DND-41 (cell line): ENCODE measurements around the gene UTP18.

Source experiments
- ATAC-seq: fragments of 200-7000 bp; cut with Tn5 transposase; 3 replicates; pipeline ENCODE4 v1.9.1; 2021; ENCODE audit warnings: low read depth; ENCODE audit not compliant: insufficient read depth
- DNase-seq: peaks from one replicate; pipeline ENCODE4 v3.0.0-alpha.2; 2020
- H2AFZ ChIP-seq: 2 replicates; pipeline ENCODE4 v1.6.0; 2012; ENCODE audit warnings: low read depth, low read length
- H3K27ac ChIP-seq: 2 replicates; pipeline ENCODE4 v1.5.1; 2012; ENCODE audit warnings: low read length, inconsistent platforms
- H3K27me3 ChIP-seq: fragments of 200-600 bp; sonication (generic); 2 replicates; pipeline ENCODE4 v1.6.0; 2012; ENCODE audit warnings: low read length, mild to moderate bottlenecking, inconsistent platforms; ENCODE audit not compliant: insufficient read depth, poor library complexity
- H3K36me3 ChIP-seq: 2 replicates; pipeline ENCODE4 v1.5.1; 2012; ENCODE audit warnings: low read length, inconsistent platforms; ENCODE audit not compliant: insufficient read depth
- H3K4me1 ChIP-seq: 2 replicates; pipeline ENCODE4 v1.5.1; 2012; ENCODE audit warnings: mild to moderate bottlenecking, low read length; ENCODE audit not compliant: insufficient read depth
- H3K4me2 ChIP-seq: 2 replicates; pipeline ENCODE4 v1.6.0; 2012; ENCODE audit warnings: mild to moderate bottlenecking, moderate library complexity, low read length, inconsistent platforms; ENCODE audit not compliant: insufficient read depth
- H3K4me3 ChIP-seq, 2 experiments: fragments of 200-600 bp in 1 of 2; shearing (Covaris generic) in 1 of 2; 2 replicates each; pipeline ENCODE4 v1.5.1; 2012 to 2016; ENCODE audit warnings: inconsistent platforms in 2 of 2, low read length in 2 of 2, mild to moderate bottlenecking in 2 of 2, low read depth in 1 of 2, moderate library complexity in 1 of 2
- H3K79me2 ChIP-seq: 2 replicates; pipeline ENCODE4 v1.6.0; 2012; ENCODE audit warnings: low read length, inconsistent platforms; ENCODE audit not compliant: insufficient read depth
- H3K9ac ChIP-seq: 2 replicates; pipeline ENCODE4 v1.6.0; 2012; ENCODE audit warnings: low read depth, mild to moderate bottlenecking, inconsistent platforms, low read length, moderate library complexity
- H3K9me3 ChIP-seq: 2 replicates; pipeline ENCODE4 v1.5.1; 2012; ENCODE audit warnings: low read length, moderate library complexity, mild to moderate bottlenecking, inconsistent platforms; ENCODE audit not compliant: insufficient read depth, severe bottlenecking
- H4K20me1 ChIP-seq: 2 replicates; pipeline ENCODE4 v1.6.0; 2012; ENCODE audit warnings: low read length; ENCODE audit not compliant: insufficient read depth
- EZH2 ChIP-seq: IDR thresholded peaks from 3 replicates; pipeline ENCODE4 v1.6.1; 2012; ENCODE audit warnings: borderline replicate concordance, low read depth, mild to moderate bottlenecking, moderate library complexity, low read length, inconsistent platforms; ENCODE audit not compliant: severe bottlenecking
- TF ChIP-seq, protein P1 (sequence below): IDR thresholded peaks from 2 replicates; pipeline ENCODE4 v1.5.1; 2012; ENCODE audit warnings: borderline replicate concordance, low read length, moderate library complexity, mild to moderate bottlenecking; ENCODE audit not compliant: poor library complexity, severe bottlenecking; ENCODE audit errors: extremely low read depth

Gene UTP18

DNA sequence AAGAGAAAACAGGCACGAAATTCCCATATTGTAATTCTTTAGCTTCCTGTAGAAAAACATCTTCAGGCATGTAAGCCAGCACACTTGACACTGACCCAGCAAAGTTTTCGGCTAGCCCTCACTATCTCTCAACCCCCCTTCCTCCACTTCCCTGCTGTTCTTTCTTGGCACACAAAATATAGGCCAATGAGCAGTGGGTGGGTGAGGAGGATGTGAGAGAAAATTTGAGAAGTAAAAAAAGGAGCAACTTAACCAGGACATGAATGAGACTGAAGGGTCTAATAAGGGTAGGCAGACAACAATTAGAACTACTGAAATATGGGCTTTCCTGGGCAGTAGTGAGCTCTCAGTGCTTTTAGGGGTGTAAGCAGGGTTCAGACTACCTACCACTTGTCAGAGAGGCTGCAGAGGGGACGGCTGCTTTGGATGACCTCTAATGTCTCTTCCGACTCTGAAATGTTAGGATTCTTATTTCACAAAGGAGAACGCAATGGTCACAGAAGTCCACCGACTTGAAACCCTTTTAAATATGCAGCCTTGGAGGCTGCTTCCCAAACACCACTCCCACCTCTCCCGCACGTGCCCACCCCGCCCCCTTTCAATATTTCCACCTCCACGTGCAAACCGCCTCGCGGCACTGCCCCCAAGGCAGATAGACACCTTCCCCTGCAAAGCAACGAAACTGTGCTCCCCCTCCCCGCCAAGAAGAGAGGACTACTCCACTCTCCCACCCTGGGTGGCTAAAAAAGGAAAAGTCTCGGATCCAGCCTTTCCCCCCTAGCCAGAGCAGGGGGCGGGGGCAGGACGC, 1.4 kb upstream of the UTP18 start:
- TF ChIP-seq, protein P1, sequence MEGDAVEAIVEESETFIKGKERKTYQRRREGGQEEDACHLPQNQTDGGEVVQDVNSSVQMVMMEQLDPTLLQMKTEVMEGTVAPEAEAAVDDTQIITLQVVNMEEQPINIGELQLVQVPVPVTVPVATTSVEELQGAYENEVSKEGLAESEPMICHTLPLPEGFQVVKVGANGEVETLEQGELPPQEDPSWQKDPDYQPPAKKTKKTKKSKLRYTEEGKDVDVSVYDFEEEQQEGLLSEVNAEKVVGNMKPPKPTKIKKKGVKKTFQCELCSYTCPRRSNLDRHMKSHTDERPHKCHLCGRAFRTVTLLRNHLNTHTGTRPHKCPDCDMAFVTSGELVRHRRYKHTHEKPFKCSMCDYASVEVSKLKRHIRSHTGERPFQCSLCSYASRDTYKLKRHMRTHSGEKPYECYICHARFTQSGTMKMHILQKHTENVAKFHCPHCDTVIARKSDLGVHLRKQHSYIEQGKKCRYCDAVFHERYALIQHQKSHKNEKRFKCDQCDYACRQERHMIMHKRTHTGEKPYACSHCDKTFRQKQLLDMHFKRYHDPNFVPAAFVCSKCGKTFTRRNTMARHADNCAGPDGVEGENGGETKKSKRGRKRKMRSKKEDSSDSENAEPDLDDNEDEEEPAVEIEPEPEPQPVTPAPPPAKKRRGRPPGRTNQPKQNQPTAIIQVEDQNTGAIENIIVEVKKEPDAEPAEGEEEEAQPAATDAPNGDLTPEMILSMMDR: no peak
- no peak for TF ChIP-seq EZH2
- peaks cover 51% of the 10 kb centered on the region for H3K4me1 ChIP-seq
- peak; percentile 42 for DNase-seq
- H3K9me3 ChIP-seq: no peaks in the 10 kb centered on the region
- peak overlapping the region; percentile 94 for H3K4me2 ChIP-seq
- peak overlapping the region; percentile 86 to 88; a peak in 3 of 4 replicates for H3K4me3 ChIP-seq
- peaks cover 93% of the 10 kb centered on the region for H3K79me2 ChIP-seq
- peak overlapping the region; percentile 88 for H3K9ac ChIP-seq
- peaks cover 57% of the 10 kb centered on the region for H4K20me1 ChIP-seq
- peaks cover 60% of the 10 kb centered on the region for H3K36me3 ChIP-seq
- peak overlapping the region; percentile 50 for H2AFZ ChIP-seq
- H3K27ac ChIP-seq: peak overlapping the region; percentile 97
- ATAC-seq: no peak
- H3K27me3 ChIP-seq: no peaks in the 10 kb centered on the region

DNA sequence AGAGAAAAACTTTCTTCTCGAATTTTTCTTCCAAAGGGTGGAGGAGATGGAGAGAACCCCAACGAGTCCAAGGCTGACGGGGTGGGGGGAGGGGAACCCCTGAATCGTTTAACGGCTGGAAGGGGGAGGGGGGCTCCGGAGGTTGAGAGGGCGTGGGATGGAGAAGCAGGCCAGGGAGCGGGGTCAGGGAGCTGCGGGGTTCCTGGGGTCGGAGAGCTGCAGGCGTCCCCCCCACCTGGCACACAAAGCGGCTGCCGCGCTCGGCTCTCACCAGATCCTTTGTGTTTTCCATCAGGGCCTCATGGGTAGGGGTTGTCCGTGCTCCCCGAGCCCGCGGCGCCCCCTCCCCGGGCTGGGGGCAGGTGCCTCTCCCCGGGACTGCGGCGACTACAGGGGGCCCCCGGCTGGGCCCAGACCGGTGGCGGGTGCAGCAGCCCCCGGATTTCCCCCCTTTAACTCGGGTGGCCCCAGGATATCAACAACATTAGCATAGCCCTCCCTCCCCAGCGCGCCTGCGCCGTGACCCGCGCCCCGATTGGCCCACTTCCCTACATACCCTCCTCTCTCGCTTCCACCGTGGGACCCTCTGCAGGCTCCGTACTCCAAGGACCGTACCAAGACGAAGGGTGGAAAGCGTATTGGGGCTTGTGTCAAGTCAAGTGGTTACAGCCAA, 646 bp upstream of the UTP18 start, which contains the start of gene MBTD1:
Gene MBTD1 (minus strand): TSS at position 486 of the 673 bp plus-strand sequence. CDS start 34,888 bp downstream, outside the sequence.
- Histone ChIP-seq H3K4me3 (peak within 1 kb of the TSS; percentile 86 to 88), H3K9ac (peak within 1 kb of the TSS; percentile 88), H3K36me3 (peaks cover 60% of the 10 kb centered on the region), H3K79me2 (peaks cover 93% of the 10 kb centered on the region), H2AFZ (peak within 1 kb of the TSS; percentile 94), H3K4me1 (peaks cover 51% of the 10 kb centered on the region), H3K27me3 (no peaks in the 10 kb centered on the region), H3K27ac (peak within 1 kb of the TSS; percentile 97), H3K4me2 (peak within 1 kb of the TSS; percentile 94), H3K9me3 (no peaks in the 10 kb centered on the region), H4K20me1 (peaks cover 53% of the 10 kb centered on the region)
- DNase-seq: peak; percentile 97
- TF ChIP-seq, protein P1: no peak
- no peak for TF ChIP-seq EZH2
- peak; percentile 92 for ATAC-seq

DNA sequence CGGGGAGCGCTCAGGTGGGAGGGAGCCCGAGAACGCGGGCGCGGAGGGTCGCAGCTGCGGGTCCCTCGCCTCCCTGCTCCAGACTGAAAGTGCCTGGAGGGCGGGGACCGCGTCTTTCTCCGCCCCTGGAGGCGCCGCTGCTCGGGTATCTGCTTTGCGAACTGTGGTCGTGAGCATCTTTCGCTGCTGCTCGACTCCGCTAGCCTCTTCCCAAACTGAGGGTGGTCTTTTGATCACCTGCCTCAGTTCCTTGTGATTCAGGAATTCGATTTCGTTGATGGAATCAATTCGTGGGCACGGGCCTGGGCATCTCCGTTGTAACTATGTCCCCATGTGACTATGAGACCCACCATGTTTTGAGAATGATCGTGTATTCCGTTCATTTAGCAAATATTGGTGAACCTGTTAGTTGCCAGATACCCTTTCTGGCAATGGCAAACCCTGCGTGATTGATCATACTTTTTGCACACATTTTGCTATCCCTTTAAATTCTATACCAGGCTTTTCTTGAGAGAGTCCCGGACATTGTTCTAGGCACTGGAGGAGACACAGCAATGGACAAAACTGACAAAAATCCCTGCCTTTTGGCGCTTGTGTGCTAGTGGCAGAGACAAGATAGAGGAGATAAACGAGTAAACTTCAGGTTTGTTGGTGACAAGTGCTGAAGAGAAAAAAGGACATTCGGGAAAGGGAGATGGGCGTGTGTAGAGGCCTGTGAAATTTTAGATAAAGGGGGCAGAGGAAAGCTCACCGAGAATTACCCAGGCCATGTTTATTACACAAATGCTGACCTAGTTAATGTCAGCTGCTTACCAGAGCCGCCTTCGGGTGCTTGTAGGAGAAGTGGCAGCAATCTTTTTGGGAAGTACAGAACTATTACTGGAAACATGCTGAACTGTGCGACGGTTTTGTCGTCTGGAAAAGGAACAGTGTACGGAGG, 948 bp downstream of the UTP18 start:
- Histone ChIP-seq H3K9ac (peak overlapping the region; percentile 88), H2AFZ (peak overlapping the region; percentile 94), H3K9me3 (no peaks in the 10 kb centered on the region), H3K4me3 (peak overlapping the region; percentile 86 to 88), H3K36me3 (peaks cover 63% of the 10 kb centered on the region), H3K4me2 (peak overlapping the region; percentile 94), H4K20me1 (peaks cover 54% of the 10 kb centered on the region), H3K27ac (peak overlapping the region; percentile 88), H3K79me2 (peaks cover 90% of the 10 kb centered on the region), H3K27me3 (no peaks in the 10 kb centered on the region), H3K4me1 (peaks cover 51% of the 10 kb centered on the region)
- DNase-seq: peak; percentile 85
- peak; percentile 61; the same call in 2 of the 3 replicates for ATAC-seq
- TF ChIP-seq, protein P1: no peak
- no peak for TF ChIP-seq EZH2
